Measurements from ENCODE around the gene TTC12. TPM values are rescaled to one million over a fixed set of nuclear protein-coding genes. Genes with fewer than 3 reads are reported as not detected.

TTC12 gene
- total and polyA plus RNA-seq, 2 donors (not counting 1 experiment from before 2014, with no cell fraction given), result 9.9 to 11.9 TPM

DNA sequence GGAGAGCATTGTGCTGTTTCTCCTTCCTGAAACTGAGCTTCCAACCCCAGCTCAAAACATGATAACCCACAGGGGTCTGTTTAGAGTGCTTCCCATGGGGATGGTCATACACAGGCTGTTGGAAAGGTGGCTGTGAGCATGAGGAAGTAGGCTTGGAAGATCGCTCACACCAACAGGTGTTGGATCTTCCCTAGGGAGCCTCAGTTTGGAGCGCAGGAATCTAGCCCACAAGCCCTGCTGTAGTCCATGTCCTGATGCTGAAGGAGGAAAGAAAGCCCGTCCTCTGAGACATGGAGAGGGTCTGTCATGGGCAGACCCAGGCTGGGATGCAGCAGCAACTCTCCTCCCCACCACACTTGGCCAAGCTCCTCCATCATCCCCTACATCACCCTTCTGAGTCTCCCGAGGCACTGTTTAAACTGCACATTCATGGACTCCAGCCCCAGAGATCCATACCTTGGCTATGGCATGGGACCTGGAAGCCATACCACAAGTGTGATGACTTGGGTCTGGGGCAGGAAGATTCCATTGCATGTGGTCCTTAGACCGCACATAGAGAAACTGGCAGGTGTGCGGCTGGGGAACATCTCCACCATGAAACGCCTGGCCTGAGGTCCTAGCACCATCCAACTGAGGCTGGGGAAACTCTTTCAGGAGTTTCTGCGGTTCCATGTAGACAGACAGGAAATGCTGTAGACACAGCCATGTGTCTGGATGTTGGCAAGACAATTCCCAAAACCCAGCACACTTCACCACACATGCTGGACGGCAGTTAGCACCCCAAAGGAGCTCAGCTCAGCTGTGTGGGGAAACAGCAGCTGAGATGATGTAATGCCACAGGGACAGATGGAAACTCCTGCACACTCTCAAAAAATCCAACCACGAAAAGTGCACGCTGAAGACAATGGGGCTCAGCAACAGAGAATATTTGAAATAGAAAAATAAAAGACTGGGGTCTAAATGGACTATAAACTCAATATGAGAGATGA lies 27.6 kb upstream of the TTC12 start:
- H2AFZ ChIP-seq (ENCODE audit: low read length), result no peak overlapping the region
- H3K4me3 ChIP-seq (replicated peaks in 1 of 4; ENCODE audit: control extremely low read depth in 1 of 4, insufficient read depth in 1 of 4, low read depth in 3 of 4, low read length in 4 of 4), result no peak overlapping the region
- no peak for TF ChIP-seq CTCF (conservative IDR thresholded peaks at IDR 0.05 in 1 of 2, IDR thresholded peaks at IDR 0.05 in 1 of 2; ENCODE audit: low read depth in 1 of 2, low read length in 2 of 2)
- TF ChIP-seq EZH2 (IDR thresholded peaks at IDR 0.05; ENCODE audit: low read length, missing control alignments), result no peak
- H3K4me2 ChIP-seq (ENCODE audit: extremely low read depth, insufficient read depth, low read length), result no peak overlapping the region
- no peaks in the 10 kb centered on the region for H3K36me3 ChIP-seq (ENCODE audit: control insufficient read depth, insufficient read depth, low read length)
- H3K9me3 ChIP-seq (ENCODE audit: control insufficient read depth, insufficient read depth, low read depth, low read length), result no peaks in the 10 kb centered on the region
- H3K4me1 ChIP-seq (ENCODE audit: control insufficient read depth, extremely low read depth, insufficient read depth, low read length), result no peaks in the 10 kb centered on the region
- H4K20me1 ChIP-seq (ENCODE audit: control insufficient read depth, extremely low read depth, insufficient read depth, low read length), result no peaks in the 10 kb centered on the region
- H3K79me2 ChIP-seq (ENCODE audit: control insufficient read depth, insufficient read depth, low read length), result no peaks in the 10 kb centered on the region
- peak; percentile 26 to 36 for DNase-seq (ENCODE audit: low read depth in 2 of 2)
- H3K27ac ChIP-seq (ENCODE audit: insufficient read depth, low read length), result no peak overlapping the region
- H3K27me3 ChIP-seq (ENCODE audit: control insufficient read depth, insufficient read depth, low read length), result no peaks in the 10 kb centered on the region
- H3K9ac ChIP-seq (ENCODE audit: insufficient read depth, low read length), result no peak overlapping the region

GRCh38 chr11:113287801-113288200 lies 26.6 kb upstream of the TTC12 start:
- Histone ChIP-seq H4K20me1 (ENCODE audit: control insufficient read depth, extremely low read depth, insufficient read depth, low read length) (no peaks in the 10 kb centered on the region), H3K9me3 (ENCODE audit: control insufficient read depth, insufficient read depth, low read depth, low read length) (no peaks in the 10 kb centered on the region), H3K27ac (ENCODE audit: insufficient read depth, low read length) (no peak overlapping the region), H3K27me3 (ENCODE audit: control insufficient read depth, insufficient read depth, low read length) (no peaks in the 10 kb centered on the region), H3K79me2 (ENCODE audit: control insufficient read depth, insufficient read depth, low read length) (no peaks in the 10 kb centered on the region), H3K4me3 (replicated peaks in 1 of 4; ENCODE audit: control extremely low read depth in 1 of 4, insufficient read depth in 1 of 4, low read depth in 3 of 4, low read length in 4 of 4) (no peak overlapping the region), H2AFZ (ENCODE audit: low read length) (no peak overlapping the region), H3K4me2 (ENCODE audit: extremely low read depth, insufficient read depth, low read length) (no peak overlapping the region), H3K9ac (ENCODE audit: insufficient read depth, low read length) (no peak overlapping the region), H3K4me1 (ENCODE audit: control insufficient read depth, extremely low read depth, insufficient read depth, low read length) (no peaks in the 10 kb centered on the region), H3K36me3 (ENCODE audit: control insufficient read depth, insufficient read depth, low read length) (no peaks in the 10 kb centered on the region)
- peak in 1 of 2 donors; percentile 29 for DNase-seq (ENCODE audit: low read depth in 2 of 2)
- no peak for TF ChIP-seq EZH2 (IDR thresholded peaks at IDR 0.05; ENCODE audit: low read length, missing control alignments)
- TF ChIP-seq CTCF (conservative IDR thresholded peaks at IDR 0.05 in 1 of 2, IDR thresholded peaks at IDR 0.05 in 1 of 2; ENCODE audit: low read depth in 1 of 2, low read length in 2 of 2), result no peak

GRCh38 chr11:113288286-113288863 lies 26.0 kb upstream of the TTC12 start:
- Histone ChIP-seq H2AFZ (ENCODE audit: low read length) (no peak overlapping the region), H3K4me1 (ENCODE audit: control insufficient read depth, extremely low read depth, insufficient read depth, low read length) (no peaks in the 10 kb centered on the region), H3K9ac (ENCODE audit: insufficient read depth, low read length) (no peak overlapping the region), H3K4me3 (replicated peaks in 1 of 4; ENCODE audit: control extremely low read depth in 1 of 4, insufficient read depth in 1 of 4, low read depth in 3 of 4, low read length in 4 of 4) (no peak overlapping the region), H3K4me2 (ENCODE audit: extremely low read depth, insufficient read depth, low read length) (no peak overlapping the region), H3K27ac (ENCODE audit: insufficient read depth, low read length) (no peak overlapping the region), H3K36me3 (ENCODE audit: control insufficient read depth, insufficient read depth, low read length) (no peaks in the 10 kb centered on the region), H3K9me3 (ENCODE audit: control insufficient read depth, insufficient read depth, low read depth, low read length) (no peaks in the 10 kb centered on the region), H3K79me2 (ENCODE audit: control insufficient read depth, insufficient read depth, low read length) (no peaks in the 10 kb centered on the region), H3K27me3 (ENCODE audit: control insufficient read depth, insufficient read depth, low read length) (no peaks in the 10 kb centered on the region), H4K20me1 (ENCODE audit: control insufficient read depth, extremely low read depth, insufficient read depth, low read length) (no peaks in the 10 kb centered on the region)
- TF ChIP-seq EZH2 (IDR thresholded peaks at IDR 0.05; ENCODE audit: low read length, missing control alignments) (no peak), CTCF (conservative IDR thresholded peaks at IDR 0.05 in 1 of 2, IDR thresholded peaks at IDR 0.05 in 1 of 2; ENCODE audit: low read depth in 1 of 2, low read length in 2 of 2) (no peak)
- DNase-seq (ENCODE audit: low read depth in 2 of 2), result no peak
